ENCODE data around the gene IL1RAPL1.

Gene IL1RAPL1

GRCh38 chrX:29136904-29137303, 549.7 kb downstream of the IL1RAPL1 start:
- no peak for DNase-seq

GRCh38 chrX:29138003-29138402, 550.8 kb downstream of the IL1RAPL1 start:
- DNase-seq: no peak

- DNase-seq: no peak
These were observed 556.1 kb downstream of the IL1RAPL1 start for GRCh38 chrX:29143356-29143755.

DNA sequence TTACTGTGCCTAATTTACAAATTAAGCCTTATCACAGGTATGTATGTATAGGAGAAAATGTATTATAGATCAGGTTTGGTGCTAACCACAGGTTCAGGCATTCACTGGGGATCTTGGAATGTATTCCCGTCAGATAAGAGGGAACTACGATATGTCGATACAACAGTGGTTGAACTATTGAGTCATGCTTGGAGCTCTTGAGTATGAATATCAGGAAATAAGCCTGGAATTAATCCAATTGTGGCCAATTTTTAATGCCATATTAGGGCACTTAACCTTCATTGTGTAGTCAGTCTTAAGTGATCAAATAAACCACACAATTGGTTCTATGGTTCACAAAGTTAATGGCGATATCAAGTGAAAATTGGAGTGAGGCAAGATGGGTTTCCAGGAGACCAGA, 556.5 kb downstream of the IL1RAPL1 start:
- DNase-seq: no peak

GRCh38 chrX:29145316-29145715, 558.1 kb downstream of the IL1RAPL1 start:
- no peak for DNase-seq

DNA sequence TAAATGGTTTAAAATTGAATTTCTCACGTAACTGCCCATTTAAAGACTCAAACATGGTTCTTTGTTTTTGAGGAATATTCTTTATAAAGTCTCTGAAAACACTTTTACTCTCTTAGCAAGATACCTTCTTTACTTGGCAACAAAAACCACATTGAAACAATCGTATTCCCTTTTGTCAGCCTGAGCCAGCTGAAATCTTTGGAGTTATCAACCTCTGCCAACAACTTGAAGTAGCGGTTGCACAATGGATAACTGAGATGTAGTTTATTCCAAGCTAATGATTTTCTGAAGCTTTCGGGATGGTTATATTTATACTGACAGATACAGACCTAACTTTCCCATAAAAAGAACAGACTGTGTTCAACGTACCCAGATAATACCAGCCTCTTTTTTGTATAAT, 561.3 kb downstream of the IL1RAPL1 start:
- no peak for DNase-seq

DNA sequence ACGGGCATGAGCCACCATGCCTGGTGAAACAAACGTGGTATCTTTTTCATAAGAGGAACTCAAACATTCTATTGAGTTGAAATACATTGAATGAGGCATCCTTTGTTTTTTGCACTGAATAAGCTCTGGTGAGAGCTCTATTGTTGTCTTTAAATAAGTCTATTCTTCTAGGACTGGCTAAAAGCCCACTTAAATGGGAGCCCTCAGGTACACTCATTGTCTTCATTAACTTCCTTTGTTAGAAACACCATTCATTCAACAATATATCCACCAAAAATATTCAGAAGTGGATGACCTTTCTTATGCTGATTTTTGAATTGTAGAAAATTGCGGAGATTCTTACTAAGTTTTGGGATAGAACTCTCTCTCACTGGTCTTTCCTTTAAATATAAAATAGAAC, 568.0 kb downstream of the IL1RAPL1 start:
- no peak for DNase-seq

DNA sequence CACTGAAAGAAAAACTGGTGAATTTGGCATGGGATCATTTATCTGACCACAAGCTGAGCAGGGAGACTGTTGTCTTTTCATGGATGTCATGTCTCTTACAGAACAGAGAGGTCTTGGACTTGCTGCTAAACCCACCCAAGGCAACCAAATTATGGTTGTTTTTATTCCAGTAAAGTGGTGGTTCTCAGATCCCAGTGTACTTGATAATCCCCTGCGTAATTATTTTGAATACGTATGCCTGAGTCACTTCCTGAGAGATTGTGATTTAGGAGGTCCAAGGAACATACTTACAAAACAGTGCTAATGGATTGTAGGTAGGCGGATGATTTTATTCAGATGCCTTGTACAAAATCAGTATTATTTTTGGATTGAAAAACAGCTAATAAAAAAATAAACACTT, 585.6 kb downstream of the IL1RAPL1 start:
- DNase-seq: no peak

DNA sequence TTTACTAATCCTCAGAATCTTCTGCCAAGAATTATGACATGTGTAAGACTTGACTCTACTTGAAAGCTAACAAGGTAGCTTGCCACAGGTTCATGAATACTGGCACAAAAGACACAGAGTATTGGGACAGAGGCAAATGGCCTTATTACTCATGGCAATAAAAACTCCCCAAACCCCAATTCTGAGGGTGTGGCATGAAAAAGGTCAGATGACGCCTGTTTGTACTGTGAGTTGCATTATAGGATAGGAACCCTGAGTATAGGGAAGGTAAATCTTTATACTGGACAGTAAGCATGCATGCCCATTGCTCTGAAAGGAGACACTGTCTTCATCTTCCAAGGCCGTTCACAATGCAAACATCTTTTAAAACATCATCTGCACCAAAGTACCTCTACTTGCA, 600.0 kb downstream of the IL1RAPL1 start:
- DNase-seq: no peak

GRCh38 chrX:29196501-29196900, 609.3 kb downstream of the IL1RAPL1 start:
- no peak for DNase-seq

DNA sequence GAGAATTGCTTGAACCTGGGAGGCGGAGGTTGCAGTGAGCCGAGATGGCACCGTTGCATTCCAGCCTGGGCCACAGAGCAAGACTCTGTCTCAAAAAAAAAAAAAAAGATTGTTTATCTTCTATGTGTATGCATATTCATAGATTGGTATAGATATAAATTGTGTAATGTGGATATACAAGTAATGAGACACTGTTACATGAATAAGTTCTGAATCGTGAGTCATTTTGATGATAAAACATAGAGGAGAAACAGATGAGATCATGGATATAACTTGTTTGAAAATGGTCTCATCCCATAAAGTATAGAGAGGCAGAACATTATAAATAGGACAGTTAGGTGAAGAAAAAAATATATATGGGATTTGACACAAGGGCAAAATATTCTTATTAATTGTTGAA, 628.0 kb downstream of the IL1RAPL1 start:
- DNase-seq: no peak

DNA sequence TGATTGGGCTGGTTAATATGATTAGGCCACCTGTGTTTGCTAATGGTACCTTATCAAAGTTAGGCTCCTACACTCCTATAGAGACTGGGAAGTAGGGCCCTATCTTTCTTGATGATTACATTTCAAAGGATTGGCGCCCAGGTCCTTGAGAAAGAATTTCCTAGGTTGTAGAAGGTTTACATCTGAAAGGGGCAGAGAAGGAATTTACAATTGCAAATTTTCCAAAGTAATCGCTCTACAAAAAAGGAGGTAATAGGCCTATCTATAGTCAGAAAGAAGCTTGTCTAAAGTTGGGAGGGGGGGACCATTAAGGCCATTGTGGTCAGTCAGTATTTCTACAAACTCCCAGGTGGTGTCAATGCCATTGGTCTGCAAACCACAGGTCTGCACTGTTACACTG, 638.4 kb downstream of the IL1RAPL1 start:
- DNase-seq: no peak

- no peak for DNase-seq
These were observed 642.6 kb downstream of the IL1RAPL1 start for GRCh38 chrX:29229802-29230201.

- no peak for DNase-seq
These were observed 644.6 kb downstream of the IL1RAPL1 start for GRCh38 chrX:29231800-29232199.

DNA sequence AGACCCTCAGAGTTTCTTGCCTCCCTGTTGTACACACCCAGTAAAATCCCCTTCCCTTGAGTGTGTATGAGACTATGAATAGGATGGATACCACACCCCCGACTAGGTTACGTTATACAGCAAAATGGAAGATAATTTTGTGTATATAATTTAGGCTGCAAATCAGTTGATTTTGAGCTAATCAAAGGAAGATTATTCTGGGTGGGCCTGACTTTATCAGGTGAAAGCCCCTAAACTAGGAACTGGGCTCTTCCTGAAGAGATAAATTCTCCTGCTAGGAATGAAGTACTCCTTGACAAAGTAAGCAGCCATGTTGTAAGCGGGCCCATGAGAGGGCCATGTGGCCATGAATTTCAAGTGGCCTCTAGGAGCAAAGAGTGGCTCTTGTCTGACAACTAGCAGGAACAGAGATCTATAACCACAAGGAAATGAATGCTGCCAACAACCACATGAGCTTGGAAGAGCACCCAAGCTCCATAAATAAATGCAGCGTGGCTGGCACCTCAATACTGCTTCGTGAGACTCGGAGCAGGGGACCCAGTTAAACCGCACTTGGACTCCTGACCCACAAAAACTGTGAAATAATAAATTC, 646.4 kb downstream of the IL1RAPL1 start:
- no peak for DNase-seq

GRCh38 chrX:29237972-29238371, 650.7 kb downstream of the IL1RAPL1 start:
- DNase-seq: peak in 1 of 2 experiments; percentile 3

DNA sequence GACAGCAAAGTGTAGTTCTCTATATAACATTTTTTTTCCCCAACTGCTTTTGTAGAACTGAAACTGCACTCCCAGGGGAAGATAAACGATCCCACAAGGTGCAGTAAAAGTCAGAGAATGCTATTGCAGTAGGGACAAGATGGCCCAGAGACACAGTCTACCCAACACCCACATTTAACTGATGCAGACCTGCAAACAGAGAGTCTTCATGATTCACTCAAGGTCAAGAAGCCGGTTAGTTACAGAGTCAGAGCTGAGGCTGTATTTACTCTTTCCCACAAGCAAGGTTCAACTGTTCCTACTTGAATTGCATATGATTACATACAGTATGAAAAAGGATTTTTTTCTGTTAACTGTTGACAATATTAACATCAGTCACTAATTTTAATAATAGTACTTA, 654.6 kb downstream of the IL1RAPL1 start:
- DNase-seq: no peak

- no peak for DNase-seq
These were observed 655.6 kb downstream of the IL1RAPL1 start for GRCh38 chrX:29242856-29243255.

DNA sequence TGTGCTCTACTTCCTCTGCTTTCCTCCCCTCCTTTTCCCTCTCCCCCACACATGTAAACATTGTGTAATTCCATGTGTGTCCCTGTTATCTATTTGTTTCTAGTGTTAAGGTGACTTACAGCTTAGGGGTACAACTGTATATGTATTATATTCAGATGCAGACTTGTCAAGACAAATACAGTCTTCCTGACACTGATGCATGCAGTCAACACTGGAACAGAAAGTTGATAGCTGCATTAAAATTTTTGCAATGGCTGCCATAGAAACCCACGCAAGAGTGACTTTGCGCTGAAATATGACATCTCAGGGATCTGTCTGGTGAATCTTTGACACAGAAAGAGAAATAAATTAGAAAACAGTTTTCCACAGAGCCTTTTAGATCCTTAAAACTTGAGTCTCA, 656.7 kb downstream of the IL1RAPL1 start:
- no peak for DNase-seq

- DNase-seq: no peak
These were observed 667.3 kb downstream of the IL1RAPL1 start for GRCh38 chrX:29254515-29254914.

- DNase-seq: no peak
These were observed 670.3 kb downstream of the IL1RAPL1 start for GRCh38 chrX:29257521-29257920.

DNA sequence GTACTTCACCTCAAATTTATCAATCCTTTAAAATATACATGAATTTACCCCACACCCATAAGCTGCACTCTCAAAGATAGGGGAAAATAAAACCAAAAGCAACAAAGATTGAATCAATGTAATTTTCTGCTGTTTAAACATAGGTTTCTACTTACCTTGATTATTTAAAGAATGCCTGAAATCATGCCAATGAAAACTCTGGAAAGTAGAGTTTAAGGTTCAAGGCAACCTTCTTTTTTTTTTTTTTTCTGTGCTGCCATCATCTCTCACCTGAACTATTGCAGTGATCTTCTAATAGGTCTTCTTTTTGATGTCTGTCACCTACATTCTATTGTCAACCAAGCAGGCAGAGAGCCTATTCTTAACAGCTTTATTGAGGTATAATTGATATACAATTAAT, 682.1 kb downstream of the IL1RAPL1 start:
- no peak for DNase-seq

DNA sequence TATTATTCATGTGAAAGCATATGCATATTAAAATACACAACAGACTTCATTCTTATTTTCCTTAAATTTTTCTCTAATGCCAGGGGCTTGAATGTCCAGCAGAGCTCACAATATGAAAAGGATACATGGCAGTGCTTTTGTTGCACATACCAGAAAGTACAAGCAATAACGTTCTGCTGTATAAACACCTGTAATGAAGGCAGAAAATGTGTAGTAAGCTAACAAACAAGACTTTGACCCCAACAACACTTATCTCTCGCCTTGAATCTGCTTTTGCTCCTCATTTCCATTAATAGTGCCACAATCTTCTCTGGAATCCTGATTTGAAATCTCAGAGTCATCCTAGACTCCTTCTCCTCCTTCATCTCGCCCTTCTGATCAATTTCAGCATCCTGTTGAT, 687.3 kb downstream of the IL1RAPL1 start:
- DNase-seq: no peak

GRCh38 chrX:29275928-29276327, 688.7 kb downstream of the IL1RAPL1 start:
- no peak for DNase-seq

DNA sequence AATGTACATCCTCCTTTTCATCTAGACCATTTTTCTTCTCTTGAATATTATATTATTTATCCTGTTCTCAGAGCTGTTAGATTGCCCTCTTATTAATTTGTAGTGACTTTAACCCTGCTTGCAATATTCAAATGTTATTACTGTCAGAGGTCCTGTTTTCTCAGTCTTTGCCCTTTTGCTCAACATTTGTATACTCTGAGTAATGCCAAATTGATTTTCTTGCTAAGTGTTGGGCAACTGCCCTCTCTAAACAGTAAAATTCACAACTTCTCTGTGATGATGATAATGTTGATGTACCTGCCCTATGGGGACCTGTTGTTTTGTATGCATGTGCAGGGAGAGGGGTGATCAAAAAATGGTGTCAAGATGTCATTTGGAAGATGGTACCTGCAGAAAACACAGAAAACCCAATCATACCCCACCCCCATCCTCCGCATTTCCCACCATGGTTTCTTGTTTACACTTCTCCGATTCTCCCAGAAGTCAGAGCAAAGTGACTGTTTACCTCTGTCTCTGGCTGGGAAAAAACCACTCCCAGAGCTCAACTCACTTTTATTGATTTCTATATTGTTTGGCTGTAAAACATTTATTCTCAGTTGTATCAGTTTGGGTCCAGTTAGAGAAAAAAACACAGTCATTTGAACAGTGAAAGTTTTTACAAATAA, 694.0 kb downstream of the IL1RAPL1 start:
- DNase-seq: no peak
